Measurements from ENCODE around the gene PURA.

GRCh38 chr5:140093866-140094265 is 20.0 kb upstream of the PURA start:
- TF ChIP-seq CTCF (IDR thresholded peaks at IDR 0.05) (no peak), POLR2A (IDR thresholded peaks at IDR 0.05) (no peak)

Data from thyroid gland (tissue), 4 donors.